CD4-positive, alpha-beta memory T cell (primary cell): Measurements from ENCODE around the gene LTBP2. TPM values are rescaled to one million over a fixed set of nuclear protein-coding genes. Genes with fewer than 3 reads are reported as not detected.
"Not testable (repeated sequence)": the region's sequence is repeated elsewhere in the genome, so short reads cannot be mapped to it uniquely, and the experiment has no call there.

Source experiments
- CTCF ChIA-PET: fragments of 350-600 bp; sonication (Branson Sonifier 250); formaldehyde crosslinking; loops from one replicate; lab custom pipeline; 2021; ENCODE audit warnings: inconsistent platforms; ENCODE audit not compliant: partially characterized antibody; lab: Charles Lee
- POLR2A ChIA-PET: fragments of 350-600 bp; sonication (Branson Sonifier 250); formaldehyde crosslinking; loops from one replicate; lab custom pipeline; 2021; ENCODE audit not compliant: partially characterized antibody; lab: Charles Lee
- DNase-seq, 5 donors: peaks; one replicate each; pipeline versions ENCODE4 v3.0.0 to v3.0.0-alpha.2; 2020 to 2022; ENCODE audit warnings: mixed read lengths in 1 of 5
- H3K27ac ChIP-seq: one replicate; pipeline ENCODE4 v1.7.0; 2013; ENCODE audit warnings: low read depth, low read length
- H3K27me3 ChIP-seq: 2 replicates; pipeline ENCODE4 v1.7.0; 2013; ENCODE audit warnings: mild to moderate bottlenecking, low read length, moderate library complexity; ENCODE audit not compliant: insufficient read depth
- H3K36me3 ChIP-seq: 2 replicates; pipeline ENCODE4 v1.7.0; 2013; ENCODE audit warnings: mild to moderate bottlenecking, low read length, moderate library complexity; ENCODE audit not compliant: insufficient read depth
- H3K4me1 ChIP-seq: 2 replicates; pipeline ENCODE4 v1.7.0; 2013; ENCODE audit warnings: mild to moderate bottlenecking, low read length, moderate library complexity; ENCODE audit not compliant: insufficient read depth
- H3K4me3 ChIP-seq, 2 donors: one replicate each; pipeline ENCODE4 v1.7.0; 2013; ENCODE audit warnings: low read length in 2 of 2, mild to moderate bottlenecking in 1 of 2
- H3K9me3 ChIP-seq, 2 donors: one replicate each; pipeline ENCODE4 v1.7.0; 2013; ENCODE audit warnings: low read length in 2 of 2, control low read depth in 1 of 2; ENCODE audit not compliant: control insufficient read depth in 1 of 2
- H3K27ac Mint-ChIP-seq, 7 donors: one replicate each; pipeline ENCODE4 v1.8.0; 2020 to 2021; ENCODE audit warnings: mixed read lengths in 7 of 7, mild to moderate bottlenecking in 6 of 7, inconsistent platforms in 3 of 7, moderate library complexity in 3 of 7
- H3K27me3 Mint-ChIP-seq, 2 donors: one replicate each; pipeline ENCODE4 v1.8.0; 2020 to 2021; ENCODE audit warnings: mixed read lengths in 2 of 2
- H3K36me3 Mint-ChIP-seq, 2 donors: one replicate each; pipeline ENCODE4 v1.8.0; 2020 to 2021; ENCODE audit warnings: mixed read lengths in 2 of 2, inconsistent platforms in 1 of 2, mild to moderate bottlenecking in 1 of 2
- H3K4me1 Mint-ChIP-seq, 4 donors: one replicate each; pipeline ENCODE4 v1.8.0; 2020 to 2021; ENCODE audit warnings: mixed read lengths in 4 of 4, mild to moderate bottlenecking in 1 of 4
- H3K4me3 Mint-ChIP-seq, 8 donors: one replicate each; pipeline ENCODE4 v1.8.0; 2020 to 2021; ENCODE audit warnings: mixed read lengths in 8 of 8, mild to moderate bottlenecking in 7 of 8, moderate library complexity in 6 of 8, inconsistent platforms in 3 of 8
- H3K9me3 Mint-ChIP-seq, 8 donors: one replicate each; pipeline ENCODE4 v1.8.0; 2020 to 2021; ENCODE audit warnings: mixed read lengths in 8 of 8, mild to moderate bottlenecking in 5 of 8, inconsistent platforms in 3 of 8, moderate library complexity in 1 of 8
- intact Hi-C: fragments of 100-400 bp; cut with micrococcal nuclease; formaldehyde crosslinking; loops from one replicate; pipeline ENCODE4 v1.15.1; 2023
- polyA plus RNA-seq, 2 donors: library from polyadenylated mRNA; unstranded; fragments of 300-500 nt; fragmentation: Illumina TruSeq; gene quantifications; one replicate each; pipeline ENCODE4 v1.2.3, GENCODE V29; 2021
- total RNA-seq, 2 experiments: library from RNA; stranded (reverse); gene quantifications; one replicate each; pipeline ENCODE4 v1.2.3, GENCODE V29; 2021

Gene LTBP2
- total and polyA plus RNA-seq, 4 experiments from 2014 or later = 0.11 to 0.44 (median 0.36) TPM

GRCh38 chr14:74545386-74545785 lies 66.7 kb downstream of the LTBP2 start:
- CTCF ChIA-PET = no interaction called here
- Histone ChIP-seq H3K36me3 (no peaks in the 10 kb centered on the region), H3K4me3 (no peak overlapping the region), H3K4me1 (no peaks in the 10 kb centered on the region), H3K9me3 (no peaks in the 10 kb centered on the region), H3K27ac (no peak overlapping the region), H3K27me3 (no peaks in the 10 kb centered on the region)
- H3K4me1 Mint-ChIP-seq = no peaks in the 10 kb centered on the region
- H3K4me3 Mint-ChIP-seq = no peak overlapping the region
- no peak for DNase-seq
- peaks cover 0 to 2% of the 10 kb centered on the region in 2 donors for H3K27me3 Mint-ChIP-seq
- POLR2A ChIA-PET = no interaction called here
- H3K9me3 Mint-ChIP-seq = no peaks in the 10 kb centered on the region
- no peak overlapping the region for H3K27ac Mint-ChIP-seq
- intact Hi-C loops = no loop called here
- no peaks in the 10 kb centered on the region for H3K36me3 Mint-ChIP-seq

- H3K27ac Mint-ChIP-seq = peak overlapping the region in 1 of 7 donors; percentile 10
- no peaks in the 10 kb centered on the region for H3K9me3 ChIP-seq
- no peaks in the 10 kb centered on the region for H3K27me3 ChIP-seq
- H3K36me3 Mint-ChIP-seq = no peaks in the 10 kb centered on the region
- intact Hi-C loops = no loop called here
- no peaks in the 10 kb centered on the region for H3K4me1 ChIP-seq
- no peak overlapping the region for H3K4me3 Mint-ChIP-seq
- no peak overlapping the region for H3K4me3 ChIP-seq
- H3K36me3 ChIP-seq = no peaks in the 10 kb centered on the region
- POLR2A ChIA-PET = no interaction called here
- DNase-seq = no peak
- no peaks in the 10 kb centered on the region for H3K9me3 Mint-ChIP-seq
- H3K27me3 Mint-ChIP-seq = peaks cover 0 to 3% of the 10 kb centered on the region in 2 donors
- no peak overlapping the region for H3K27ac ChIP-seq
- CTCF ChIA-PET = no interaction called here
- H3K4me1 Mint-ChIP-seq = no peaks in the 10 kb centered on the region
Observed at GRCh38 chr14:74543771-74544438, 68.1 kb downstream of the LTBP2 start.

GRCh38 chr14:74542056-74542685 lies 69.9 kb downstream of the LTBP2 start:
- intact Hi-C loops = no loop called here
- Mint-ChIP-seq H3K27ac (no peak overlapping the region), H3K4me3 (no peak overlapping the region), H3K27me3 (peaks cover 0 to 3% of the 10 kb centered on the region in 2 donors), H3K36me3 (no peaks in the 10 kb centered on the region), H3K9me3 (no peaks in the 10 kb centered on the region), H3K4me1 (no peaks in the 10 kb centered on the region)
- no peak overlapping the region for H3K27ac ChIP-seq
- CTCF ChIA-PET = no interaction called here
- no peaks in the 10 kb centered on the region for H3K27me3 ChIP-seq
- no peaks in the 10 kb centered on the region for H3K9me3 ChIP-seq
- POLR2A ChIA-PET = no interaction called here
- no peak for DNase-seq
- H3K4me1 ChIP-seq = no peaks in the 10 kb centered on the region
- no peak overlapping the region for H3K4me3 ChIP-seq
- H3K36me3 ChIP-seq = no peaks in the 10 kb centered on the region

- peaks cover 0 to 1% of the 10 kb centered on the region in 2 donors for H3K27me3 Mint-ChIP-seq
- no peaks in the 10 kb centered on the region for H3K4me1 ChIP-seq
- no peak overlapping the region for H3K27ac Mint-ChIP-seq
- ChIA-PET POLR2A (no interaction called here), CTCF (no interaction called here)
- no peaks in the 10 kb centered on the region for H3K27me3 ChIP-seq
- H3K9me3 ChIP-seq = no peaks in the 10 kb centered on the region
- H3K4me3 Mint-ChIP-seq = peak overlapping the region in 1 of 8 donors; percentile 5
- no peaks in the 10 kb centered on the region for H3K36me3 Mint-ChIP-seq
- no peak overlapping the region for H3K27ac ChIP-seq
- H3K9me3 Mint-ChIP-seq = no peaks in the 10 kb centered on the region
- no peak for DNase-seq
- H3K36me3 ChIP-seq = no peaks in the 10 kb centered on the region
- intact Hi-C loops = no loop called here
- H3K4me3 ChIP-seq = no peak overlapping the region
- H3K4me1 Mint-ChIP-seq = no peaks in the 10 kb centered on the region
Observed at GRCh38 chr14:74541225-74541624, 70.8 kb downstream of the LTBP2 start.

- Mint-ChIP-seq H3K27me3 (peaks cover 0 to 1% of the 10 kb centered on the region in 2 donors), H3K4me1 (no peaks in the 10 kb centered on the region), H3K36me3 (no peaks in the 10 kb centered on the region), H3K9me3 (no peaks in the 10 kb centered on the region), H3K4me3 (no peak overlapping the region), H3K27ac (peak overlapping the region in 1 of 7 donors; percentile 14)
- no peak overlapping the region for H3K27ac ChIP-seq
- CTCF ChIA-PET = no interaction called here
- H3K4me3 ChIP-seq = no peak overlapping the region
- H3K4me1 ChIP-seq = no peaks in the 10 kb centered on the region
- POLR2A ChIA-PET = no interaction called here
- no peak for DNase-seq
- no peaks in the 10 kb centered on the region for H3K27me3 ChIP-seq
- intact Hi-C loops = no loop called here
- no peaks in the 10 kb centered on the region for H3K36me3 ChIP-seq
- no peaks in the 10 kb centered on the region for H3K9me3 ChIP-seq
Observed at GRCh38 chr14:74539503-74539902, 72.5 kb downstream of the LTBP2 start.

- POLR2A ChIA-PET = no interaction called here
Observed at GRCh38 chr14:74538411-74539391, 73.3 kb downstream of the LTBP2 start.

GRCh38 chr14:74536336-74536735 lies 75.7 kb downstream of the LTBP2 start:
- H3K36me3 ChIP-seq, H3K36me3 Mint-ChIP-seq, H3K4me3 ChIP-seq, H3K27ac ChIP-seq, H3K27me3 Mint-ChIP-seq, H3K4me3 Mint-ChIP-seq, POLR2A ChIA-PET, H3K27ac Mint-ChIP-seq, CTCF ChIA-PET, DNase-seq, H3K27me3 ChIP-seq, H3K9me3 ChIP-seq, H3K9me3 Mint-ChIP-seq, intact Hi-C loops, H3K4me1 ChIP-seq, H3K4me1 Mint-ChIP-seq: not testable (repeated sequence)

More at GRCh38 chr14:74538411-74539391, 73.3 kb downstream of the LTBP2 start:
- CTCF ChIA-PET = no interaction called here
- Mint-ChIP-seq H3K27me3 (peaks cover 0 to 1% of the 10 kb centered on the region in 2 donors), H3K27ac (peak overlapping the region in 1 of 7 donors; percentile 47), H3K4me3 (no peak overlapping the region), H3K36me3 (no peaks in the 10 kb centered on the region), H3K4me1 (no peaks in the 10 kb centered on the region), H3K9me3 (no peaks in the 10 kb centered on the region)
- no peak for DNase-seq
- Histone ChIP-seq H3K27me3 (no peaks in the 10 kb centered on the region), H3K4me1 (no peaks in the 10 kb centered on the region), H3K27ac (no peak overlapping the region), H3K4me3 (no peak overlapping the region), H3K36me3 (no peaks in the 10 kb centered on the region), H3K9me3 (no peaks in the 10 kb centered on the region)
- intact Hi-C loops = no loop called here
